Smooth muscle cell (in vitro differentiated cells): Measurements from ENCODE around the gene U2AF2. TPM values are rescaled to one million over a fixed set of nuclear protein-coding genes. Genes with fewer than 3 reads are reported as not detected.
"Not testable (repeated sequence)": the region's sequence is repeated elsewhere in the genome, so short reads cannot be mapped to it uniquely, and the experiment has no call there.

Source experiments
- DNase-seq: peaks from one replicate; lab custom pipeline; 2025; ENCODE audit not compliant: unreplicated experiment; lab: John Stamatoyannopoulos, UW
- H2AFZ ChIP-seq: fragments of 200-600 bp; sonication (generic); 2 replicates; pipeline ENCODE4 v1.6.0; 2016; ENCODE audit warnings: antibody characterized with exemption, low read depth, mild to moderate bottlenecking
- H3F3A ChIP-seq: fragments of 200-600 bp; sonication (generic); 2 replicates; pipeline ENCODE4 v1.6.0; 2017; ENCODE audit warnings: antibody characterized with exemption, low read depth
- H3K27ac ChIP-seq: fragments of 200-600 bp; sonication (generic); 2 replicates; pipeline ENCODE4 v1.5.1; 2016; ENCODE audit warnings: low read depth, mild to moderate bottlenecking
- H3K27me3 ChIP-seq: fragments of 200-600 bp; sonication (generic); 2 replicates; pipeline ENCODE4 v1.6.1; 2016; ENCODE audit warnings: low read depth, mild to moderate bottlenecking
- H3K36me3 ChIP-seq: fragments of 200-600 bp; sonication (generic); 2 replicates; pipeline ENCODE4 v1.5.1; 2016; ENCODE audit warnings: low read depth
- H3K4me1 ChIP-seq: fragments of 200-600 bp; sonication (generic); 2 replicates; pipeline ENCODE4 v1.5.1; 2016; ENCODE audit warnings: low read depth
- H3K4me2 ChIP-seq: fragments of 200-600 bp; sonication (generic); 2 replicates; pipeline ENCODE4 v1.6.0; 2016; ENCODE audit warnings: mild to moderate bottlenecking
- H3K4me3 ChIP-seq: fragments of 200-600 bp; sonication (generic); 2 replicates; pipeline ENCODE4 v1.5.1; 2016; ENCODE audit warnings: mild to moderate bottlenecking
- H3K79me2 ChIP-seq: fragments of 200-600 bp; sonication (generic); 2 replicates; pipeline ENCODE4 v1.6.0; 2016; ENCODE audit warnings: low read depth, mild to moderate bottlenecking
- H3K9ac ChIP-seq: fragments of 200-600 bp; sonication (generic); 2 replicates; pipeline ENCODE4 v1.6.0; 2016; ENCODE audit warnings: low read depth
- H3K9me3 ChIP-seq: fragments of 200-600 bp; sonication (generic); replicated peaks from 2 replicates; pipeline ENCODE4 v1.5.1; 2016; ENCODE audit warnings: low read depth
- H4K20me1 ChIP-seq: fragments of 200-600 bp; sonication (generic); 2 replicates; pipeline ENCODE4 v1.6.0; 2016; ENCODE audit warnings: low read depth
- CTCF ChIP-seq: fragments of 200-600 bp; sonication (generic); IDR thresholded peaks from 2 replicates; pipeline ENCODE4 v1.5.1; 2017; ENCODE audit warnings: borderline replicate concordance, mild to moderate bottlenecking, antibody characterized with exemption; ENCODE audit not compliant: insufficient read depth, poor library complexity, severe bottlenecking
- WGBS: methylation state at CpG from one replicate; pipeline ENCODE4 v1.1.7; 2016; ENCODE audit warnings: low lambda C conversion rate; 5-methylcytosine and 5-hydroxymethylcytosine counted together
- polyA plus RNA-seq: library from polyadenylated mRNA; unstranded; fragments of >200 nt; fragmentation: Nextera tagmentation; extraction: Ambion mirVana; gene quantifications from 2 replicates; pipeline ENCODE4 v1.2.1, GENCODE V29; 2016
- total RNA-seq: library from RNA; depleted of rRNA; stranded (reverse); fragments of >200 nt; gene quantifications from 2 replicates; pipeline ENCODE4 v1.2.3, GENCODE V29; 2014

U2AF2 gene
- total and polyA plus RNA-seq, 2 experiments from 2014 or later: 8.4 to 70.7 TPM

- H3K4me2 ChIP-seq: no peak overlapping the region
- H3K4me3 ChIP-seq: no peak overlapping the region
- DNase-seq: no peak
- H3K4me1 ChIP-seq: no peaks in the 10 kb centered on the region
- H3K79me2 ChIP-seq: no peaks in the 10 kb centered on the region
- no peak for TF ChIP-seq CTCF
- no peak overlapping the region for H3K9ac ChIP-seq
- H2AFZ ChIP-seq: no peak overlapping the region
- no peaks in the 10 kb centered on the region for H4K20me1 ChIP-seq
- no peak overlapping the region for H3K27ac ChIP-seq
- WGBS: 81% methylated on average over 2 of the region's 3 CpGs
- H3K9me3 ChIP-seq: no peaks in the 10 kb centered on the region
- H3K27me3 ChIP-seq: no peaks in the 10 kb centered on the region
- no peaks in the 10 kb centered on the region for H3K36me3 ChIP-seq
- no peaks in the 10 kb centered on the region for H3F3A ChIP-seq
Observed at GRCh38 chr19:55712804-55713631, 58.2 kb downstream of the U2AF2 start.

GRCh38 chr19:55716531-55716930 is 61.7 kb downstream of the U2AF2 start:
- Histone ChIP-seq H3K9me3 (peaks cover 5% of the 10 kb centered on the region), H3K4me2 (no peak overlapping the region), H4K20me1 (no peaks in the 10 kb centered on the region), H3K36me3 (no peaks in the 10 kb centered on the region), H3K79me2 (no peaks in the 10 kb centered on the region), H3K4me1 (no peaks in the 10 kb centered on the region), H3K9ac (no peak overlapping the region), H3F3A (no peaks in the 10 kb centered on the region), H3K27me3 (no peaks in the 10 kb centered on the region), H2AFZ (no peak overlapping the region), H3K27ac (no peak overlapping the region), H3K4me3 (no peak overlapping the region)
- WGBS: 87% methylated on average over 15 of the region's 15 CpGs
- TF ChIP-seq CTCF: no peak
- no peak for DNase-seq

- Histone ChIP-seq H3K27me3 (no peaks in the 10 kb centered on the region), H3K36me3 (no peaks in the 10 kb centered on the region), H3K4me2 (no peak overlapping the region), H3K27ac (no peak overlapping the region), H3K9ac (no peak overlapping the region), H3K4me1 (no peaks in the 10 kb centered on the region), H3K79me2 (no peaks in the 10 kb centered on the region), H4K20me1 (no peaks in the 10 kb centered on the region), H3F3A (no peaks in the 10 kb centered on the region), H2AFZ (no peak overlapping the region), H3K9me3 (peaks cover 6% of the 10 kb centered on the region), H3K4me3 (no peak overlapping the region)
- TF ChIP-seq CTCF: no peak
- 88% methylated on average over 11 of the region's 11 CpGs for WGBS
- DNase-seq: no peak
Observed at GRCh38 chr19:55717251-55717650, 62.4 kb downstream of the U2AF2 start.

GRCh38 chr19:55717879-55718711 is 63.3 kb downstream of the U2AF2 start:
- WGBS: 72% methylated on average over 13 of the region's 13 CpGs
- H4K20me1 ChIP-seq, H3K27me3 ChIP-seq, H3F3A ChIP-seq, H3K4me2 ChIP-seq, DNase-seq, H3K9me3 ChIP-seq, H3K4me1 ChIP-seq, H3K27ac ChIP-seq, H3K9ac ChIP-seq, H3K79me2 ChIP-seq, H3K4me3 ChIP-seq, H3K36me3 ChIP-seq, H2AFZ ChIP-seq: not testable (repeated sequence)
